ENCODE results near the gene ARHGAP30.

GRCh38 chr1:161007369-161007768, 62.3 kb downstream of the ARHGAP30 start:
- TF ChIP-seq, protein P1, sequence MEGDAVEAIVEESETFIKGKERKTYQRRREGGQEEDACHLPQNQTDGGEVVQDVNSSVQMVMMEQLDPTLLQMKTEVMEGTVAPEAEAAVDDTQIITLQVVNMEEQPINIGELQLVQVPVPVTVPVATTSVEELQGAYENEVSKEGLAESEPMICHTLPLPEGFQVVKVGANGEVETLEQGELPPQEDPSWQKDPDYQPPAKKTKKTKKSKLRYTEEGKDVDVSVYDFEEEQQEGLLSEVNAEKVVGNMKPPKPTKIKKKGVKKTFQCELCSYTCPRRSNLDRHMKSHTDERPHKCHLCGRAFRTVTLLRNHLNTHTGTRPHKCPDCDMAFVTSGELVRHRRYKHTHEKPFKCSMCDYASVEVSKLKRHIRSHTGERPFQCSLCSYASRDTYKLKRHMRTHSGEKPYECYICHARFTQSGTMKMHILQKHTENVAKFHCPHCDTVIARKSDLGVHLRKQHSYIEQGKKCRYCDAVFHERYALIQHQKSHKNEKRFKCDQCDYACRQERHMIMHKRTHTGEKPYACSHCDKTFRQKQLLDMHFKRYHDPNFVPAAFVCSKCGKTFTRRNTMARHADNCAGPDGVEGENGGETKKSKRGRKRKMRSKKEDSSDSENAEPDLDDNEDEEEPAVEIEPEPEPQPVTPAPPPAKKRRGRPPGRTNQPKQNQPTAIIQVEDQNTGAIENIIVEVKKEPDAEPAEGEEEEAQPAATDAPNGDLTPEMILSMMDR (IDR thresholded peaks at IDR 0.05) = no peak
- no peak for TF ChIP-seq POLR2A (IDR thresholded peaks at IDR 0.05)
- no peak for TF ChIP-seq EP300 (IDR thresholded peaks at IDR 0.05)

All from ovary (tissue), 3 donors.